Measurements from ENCODE around the gene GGT5. TPM values are rescaled to one million over a fixed set of nuclear protein-coding genes. Genes with fewer than 3 reads are reported as not detected.

GGT5 gene
- total and polyA plus RNA-seq, 2 experiments from 2014 or later = 0.21 to 3.6 TPM

GRCh38 chr22:24178021-24178431, 66.9 kb downstream of the GGT5 start:
- H3K36me3 ChIP-seq = peaks cover 9% of the 10 kb centered on the region
- H3K4me1 ChIP-seq (ENCODE audit: low read depth) = no peaks in the 10 kb centered on the region
- DNase-seq (ENCODE audit: low read depth in 1 of 2, low spot score in 1 of 2) = no peak
- no peak overlapping the region for H3K27ac ChIP-seq
- no peaks in the 10 kb centered on the region for H3K9me3 ChIP-seq (ENCODE audit: low read depth)
- no peaks in the 10 kb centered on the region for H3K27me3 ChIP-seq
- TF ChIP-seq CTCF (IDR thresholded peaks at IDR 0.05; ENCODE audit: low read depth, low read length) = no peak
- no peak overlapping the region for H3K4me3 ChIP-seq

GRCh38 chr22:24177456-24177855, 67.4 kb downstream of the GGT5 start:
- H3K4me1 ChIP-seq (ENCODE audit: low read depth) = no peaks in the 10 kb centered on the region
- no peak overlapping the region for H3K27ac ChIP-seq
- no peak for DNase-seq (ENCODE audit: low read depth in 1 of 2, low spot score in 1 of 2)
- no peak overlapping the region for H3K4me3 ChIP-seq
- no peaks in the 10 kb centered on the region for H3K27me3 ChIP-seq
- H3K9me3 ChIP-seq (ENCODE audit: low read depth) = no peaks in the 10 kb centered on the region
- peaks cover 9% of the 10 kb centered on the region for H3K36me3 ChIP-seq
- no peak for TF ChIP-seq CTCF (IDR thresholded peaks at IDR 0.05; ENCODE audit: low read depth, low read length)

DNA sequence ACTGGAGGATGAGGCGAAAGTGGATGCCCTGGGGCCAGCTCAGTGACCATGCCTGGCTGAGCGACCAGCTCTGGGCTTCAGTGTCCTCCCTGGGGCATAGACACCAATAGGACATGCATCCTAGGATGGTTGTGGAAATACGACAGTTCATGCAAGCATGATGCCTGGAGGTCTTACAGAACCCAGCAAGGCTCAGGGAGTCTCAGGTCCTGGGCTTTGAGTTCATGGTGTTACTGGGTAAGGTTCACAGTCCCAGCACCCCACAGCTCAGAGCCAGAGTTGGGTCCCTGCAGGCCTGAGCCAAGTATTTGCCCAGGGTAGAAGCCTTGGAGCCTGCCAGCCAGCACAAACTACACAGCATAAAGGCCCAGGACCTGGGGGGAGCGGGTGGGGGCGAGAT, 67.8 kb downstream of the GGT5 start:
- no peaks in the 10 kb centered on the region for H3K4me1 ChIP-seq (ENCODE audit: low read depth)
- no peaks in the 10 kb centered on the region for H3K9me3 ChIP-seq (ENCODE audit: low read depth)
- no peak for DNase-seq (ENCODE audit: low read depth in 1 of 2, low spot score in 1 of 2)
- H3K4me3 ChIP-seq = no peak overlapping the region
- H3K27ac ChIP-seq = no peak overlapping the region
- H3K36me3 ChIP-seq = peaks cover 11% of the 10 kb centered on the region
- TF ChIP-seq CTCF (IDR thresholded peaks at IDR 0.05; ENCODE audit: low read depth, low read length) = no peak
- no peaks in the 10 kb centered on the region for H3K27me3 ChIP-seq

GRCh38 chr22:24176630-24177029, 68.3 kb downstream of the GGT5 start:
- H3K27ac ChIP-seq = no peak overlapping the region
- no peak for TF ChIP-seq CTCF (IDR thresholded peaks at IDR 0.05; ENCODE audit: low read depth, low read length)

DNA sequence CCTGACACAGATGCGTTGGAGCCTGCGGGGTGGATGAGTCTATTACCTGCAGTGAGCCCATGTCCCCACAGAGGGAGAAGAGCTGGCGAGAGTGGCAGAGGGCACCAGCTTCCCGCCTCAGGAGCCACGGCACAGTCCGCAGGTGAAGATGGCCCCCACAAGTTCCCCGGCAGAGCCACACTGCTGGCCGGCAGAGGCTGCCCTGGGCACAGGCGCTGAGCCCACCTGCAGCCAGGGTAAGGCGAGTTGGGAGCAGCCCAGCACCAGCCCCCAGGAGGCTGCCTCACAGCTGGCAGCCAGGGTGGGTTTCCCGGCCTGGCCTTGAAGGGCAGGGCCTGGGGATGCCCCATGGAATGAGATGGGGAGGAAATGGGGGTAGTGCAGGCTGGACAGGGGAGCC, 68.8 kb downstream of the GGT5 start:
- Histone ChIP-seq H3K36me3 (peaks cover 17% of the 10 kb centered on the region), H3K9me3 (ENCODE audit: low read depth) (no peaks in the 10 kb centered on the region), H3K27ac (no peak overlapping the region), H3K4me1 (ENCODE audit: low read depth) (no peaks in the 10 kb centered on the region), H3K27me3 (no peaks in the 10 kb centered on the region), H3K4me3 (no peak overlapping the region)
- TF ChIP-seq CTCF (IDR thresholded peaks at IDR 0.05; ENCODE audit: low read depth, low read length) = no peak
- DNase-seq (ENCODE audit: low read depth in 1 of 2, low spot score in 1 of 2) = no peak

More at GRCh38 chr22:24176630-24177029, 68.3 kb downstream of the GGT5 start:
- no peak overlapping the region for H3K4me3 ChIP-seq
- DNase-seq (ENCODE audit: low read depth in 1 of 2, low spot score in 1 of 2) = no peak
- H3K27me3 ChIP-seq = no peaks in the 10 kb centered on the region
- H3K4me1 ChIP-seq (ENCODE audit: low read depth) = no peaks in the 10 kb centered on the region
- H3K36me3 ChIP-seq = peaks cover 15% of the 10 kb centered on the region
- H3K9me3 ChIP-seq (ENCODE audit: low read depth) = no peaks in the 10 kb centered on the region

Data from cardiac muscle cell (in vitro differentiated cells and primary cell).